Heart left ventricle (tissue), 16 donors: ENCODE data around the gene PRR29. TPM values are rescaled to one million over a fixed set of nuclear protein-coding genes. Genes with fewer than 3 reads are reported as not detected.

Source experiments
- ATAC-seq, 4 donors: fragments of 200-7000 bp; cut with Tn5 transposase; one replicate each; pipeline ENCODE4 v1.9.1; 2020 to 2022; ENCODE audit warnings: moderate library complexity in 4 of 4, mild to moderate bottlenecking in 3 of 4, moderate number of reproducible peaks in 1 of 4
- DNase-seq, 5 donors: peaks; one replicate each; pipeline ENCODE4 v3.0.0-alpha.2; 2020
- H3K27ac ChIP-seq, 12 donors: fragments of 200-600 bp; sonication (generic) in 4 of 12; one replicate each; pipeline versions ENCODE4 v1.5.0 to v1.8.0; 2016 to 2022; ENCODE audit warnings: mild to moderate bottlenecking in 2 of 12
- H3K27me3 ChIP-seq, 9 donors: fragments of 200-600 bp; sonication (generic) in 2 of 9; one replicate each; pipeline versions ENCODE4 v1.5.1 to v1.8.0; 2016 to 2022; ENCODE audit warnings: mild to moderate bottlenecking in 3 of 9
- H3K36me3 ChIP-seq, 9 donors: fragments of 200-600 bp; sonication (generic) in 2 of 9; one replicate each; pipeline versions ENCODE4 v1.5.0 to v1.8.0; 2018 to 2022; ENCODE audit warnings: mild to moderate bottlenecking in 2 of 9
- H3K4me1 ChIP-seq, 12 donors: fragments of 200-600 bp; sonication (generic) in 4 of 12; one replicate each; pipeline versions ENCODE4 v1.5.0 to v1.8.0; 2016 to 2022; ENCODE audit warnings: mild to moderate bottlenecking in 3 of 12
- H3K4me3 ChIP-seq, 12 donors: fragments of 200-600 bp; sonication (generic) in 4 of 12; one replicate each; pipeline versions ENCODE4 v1.5.0 to v1.8.0; 2017 to 2022; ENCODE audit warnings: mild to moderate bottlenecking in 9 of 12, moderate library complexity in 4 of 12
- H3K9me3 ChIP-seq, 12 donors: fragments of 200-600 bp; sonication (generic) in 4 of 12; one replicate each; pipeline versions ENCODE4 v1.5.0 to v1.8.0; 2016 to 2022; ENCODE audit warnings: mild to moderate bottlenecking in 1 of 12
- POLR2A ChIP-seq, 2 donors: fragments of 450-650 bp; IDR thresholded peaks; one replicate each; pipeline ENCODE4 v1.6.1; 2017; ENCODE audit warnings: antibody characterized with exemption in 2 of 2, mild to moderate bottlenecking in 2 of 2, moderate library complexity in 2 of 2
- WGBS, 4 donors: extraction: QIAGEN DNeasy Blood & Tissue Kit in 2 of 4; methylation state at CpG; one replicate each; pipeline versions ENCODE4 v1.1.5 to v1.1.7; 2013 to 2018; 5-methylcytosine and 5-hydroxymethylcytosine counted together
- intact Hi-C, 10 donors: fragments of 100-400 bp; cut with DNase I; formaldehyde crosslinking; loops; one replicate each; pipeline versions ENCODE4 v1.11.1 to v1.14.2; 2022
- polyA plus RNA-seq, 2 donors: library from polyadenylated mRNA; stranded (reverse); fragments of 200-250 nt; gene quantifications; one replicate each; pipeline ENCODE4 v1.2.3, GENCODE V29; 2013
- total RNA-seq, 9 donors: library from RNA; depleted of rRNA in 2 of 9; stranded (reverse); fragments of >200 nt in 2 of 9; fragmentation: NEBNext Ultra II Directional in 3 of 9; extraction: Animal tissue kit (Norgen Biotek cat#: 25700) in 3 of 9; gene quantifications; one replicate each; pipeline versions ENCODE4 v1.1.0 to v1.2.4, GENCODE V29; 2016 to 2023
- TF ChIP-seq, protein P1 (sequence below), 12 donors: fragments of 200-600 bp; sonication (generic) in 4 of 12; IDR thresholded peaks; one replicate each; pipeline versions ENCODE4 v1.5.0 to v1.8.0; 2018 to 2022; ENCODE audit warnings: antibody characterized with exemption in 12 of 12, mild to moderate bottlenecking in 5 of 12
- donor health status: ischemic (EF 13 %, LVEDD 7.1; RV severe dilation, severe dysfunction).
- donor health status: healthy with polysubstance abuse.
- donor health status: DM: no; HTN: yes; CAD: no.
- donor health status: DM: no; HTN: no; CAD: no.
- donor health status: ischemic (EF 25% LVEDD 6.9; RV normal size, moderate dysfunction).
- donor health status: ischemic (EF 25% LVEDD 5.7; RV mildly dilated, moderate dysfunction).
- donor health status: healthy.
- donor health status: DM: yes; HTN: yes; CAD: no.
- donor health status: ischemic (EF 35%, LVEDD 5.7; RV mildly dilated, moderate dysfunction).
- donor health status: nonischemic (EF 11% LVEDD 7.7; RV severe dilation, severe dysfunction).
- donor health status: DM: yes; HTN: yes; CAD: no.
- donor health status: PGD.
- donor health status: ischemic (EF 29% LVEDD 5.4; RV normal size, mild dysfunction).
- donor health status: nonischemic (EF 23%, LVEDD 6.1; RV moderate dilation, normal function).

The PRR29 gene
- total and polyA plus RNA-seq, 11 donors: 0.15 to 1.8 (median 0.26) TPM; not detected in 3

DNA sequence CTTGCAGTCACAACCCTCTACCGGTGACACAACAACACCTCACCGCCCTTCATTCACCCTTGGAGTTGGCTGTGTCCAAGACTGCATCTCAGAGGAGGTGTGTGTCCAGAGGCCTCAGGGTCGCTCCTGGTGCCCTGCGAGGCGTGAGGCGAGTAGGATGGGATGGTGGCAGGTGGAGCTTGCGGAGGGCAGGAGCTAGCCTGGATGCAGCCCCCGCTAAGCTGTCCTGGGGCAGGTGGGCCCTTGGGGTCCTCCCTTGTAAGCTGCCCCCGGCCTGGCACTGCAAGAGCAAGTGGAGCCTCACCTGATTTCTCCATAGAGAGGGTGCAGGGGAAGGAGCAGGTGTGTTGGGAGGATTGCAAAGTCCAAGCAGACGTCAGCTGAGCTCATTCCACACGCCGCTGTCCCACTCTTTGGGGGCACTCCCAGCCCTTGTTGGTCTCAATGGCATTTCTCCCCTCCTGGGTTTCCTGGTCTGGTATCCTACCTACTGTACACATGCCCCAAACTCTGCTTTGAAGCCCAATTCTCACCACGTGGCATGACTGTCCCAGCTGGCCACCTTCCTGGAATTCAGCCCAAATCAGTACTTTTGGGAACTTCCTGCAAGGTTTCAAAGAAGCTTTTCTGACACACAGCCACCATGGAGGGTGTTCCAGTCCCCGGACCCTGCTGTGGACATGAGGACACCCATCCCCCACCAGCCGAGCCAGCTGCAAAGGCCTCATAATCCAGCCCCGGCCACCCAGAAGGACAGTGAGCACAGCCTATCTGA lies 40.4 kb downstream of the PRR29 start:
- ATAC-seq: peak in 1 of 4 donors; percentile 18
- Histone ChIP-seq H3K9me3 (no peaks in the 10 kb centered on the region), H3K27ac (no peak overlapping the region), H3K27me3 (no peaks in the 10 kb centered on the region), H3K4me3 (no peak overlapping the region), H3K4me1 (no peaks in the 10 kb centered on the region), H3K36me3 (peaks cover 0 to 53% (median 7%) of the 10 kb centered on the region in 9 donors)
- no peak for TF ChIP-seq POLR2A (IDR thresholded peaks at IDR 0.05)
- TF ChIP-seq, protein P1, sequence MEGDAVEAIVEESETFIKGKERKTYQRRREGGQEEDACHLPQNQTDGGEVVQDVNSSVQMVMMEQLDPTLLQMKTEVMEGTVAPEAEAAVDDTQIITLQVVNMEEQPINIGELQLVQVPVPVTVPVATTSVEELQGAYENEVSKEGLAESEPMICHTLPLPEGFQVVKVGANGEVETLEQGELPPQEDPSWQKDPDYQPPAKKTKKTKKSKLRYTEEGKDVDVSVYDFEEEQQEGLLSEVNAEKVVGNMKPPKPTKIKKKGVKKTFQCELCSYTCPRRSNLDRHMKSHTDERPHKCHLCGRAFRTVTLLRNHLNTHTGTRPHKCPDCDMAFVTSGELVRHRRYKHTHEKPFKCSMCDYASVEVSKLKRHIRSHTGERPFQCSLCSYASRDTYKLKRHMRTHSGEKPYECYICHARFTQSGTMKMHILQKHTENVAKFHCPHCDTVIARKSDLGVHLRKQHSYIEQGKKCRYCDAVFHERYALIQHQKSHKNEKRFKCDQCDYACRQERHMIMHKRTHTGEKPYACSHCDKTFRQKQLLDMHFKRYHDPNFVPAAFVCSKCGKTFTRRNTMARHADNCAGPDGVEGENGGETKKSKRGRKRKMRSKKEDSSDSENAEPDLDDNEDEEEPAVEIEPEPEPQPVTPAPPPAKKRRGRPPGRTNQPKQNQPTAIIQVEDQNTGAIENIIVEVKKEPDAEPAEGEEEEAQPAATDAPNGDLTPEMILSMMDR (IDR thresholded peaks at IDR 0.05): no peak
- intact Hi-C loops: loop anchor here in 3 of 10 donors (5.0 to 10.0 kb wide), 3 partner anchors 74 to 246 kb away; no protein-coding TSS in a partner anchor
- no peak for DNase-seq
- 89% methylated on average over 15 to 16 of the region's 16 CpGs for WGBS, 4 donors

DNA sequence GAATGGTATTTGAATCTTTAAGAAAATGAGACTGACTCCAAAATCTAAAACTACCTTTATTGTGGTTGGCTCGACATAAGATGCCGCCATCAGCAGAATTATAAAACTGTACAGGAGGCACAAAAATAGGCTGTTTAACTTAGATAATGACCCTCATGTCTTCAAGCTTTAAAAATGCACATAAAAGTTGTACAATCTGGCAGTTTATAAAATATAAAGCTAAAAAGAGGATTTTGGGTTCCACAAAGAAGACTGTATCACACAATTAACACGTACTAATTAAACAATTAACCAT lies 40.9 kb downstream of the PRR29 start:
- Histone ChIP-seq H3K36me3 (peaks cover 0 to 58% (median 13%) of the 10 kb centered on the region in 9 donors), H3K9me3 (no peaks in the 10 kb centered on the region), H3K4me1 (no peaks in the 10 kb centered on the region), H3K27me3 (no peaks in the 10 kb centered on the region), H3K4me3 (no peak overlapping the region), H3K27ac (no peak overlapping the region)
- no peak for TF ChIP-seq POLR2A (IDR thresholded peaks at IDR 0.05)
- ATAC-seq (no peak), DNase-seq (no peak)
- WGBS, 4 donors: 95 to 98% (median 96%) methylated on average over 3 of the region's 3 CpGs
- intact Hi-C loops: loop anchor here in 3 of 10 donors (5.0 to 10.0 kb wide), 3 partner anchors 73 to 246 kb away; no protein-coding TSS in a partner anchor

DNA sequence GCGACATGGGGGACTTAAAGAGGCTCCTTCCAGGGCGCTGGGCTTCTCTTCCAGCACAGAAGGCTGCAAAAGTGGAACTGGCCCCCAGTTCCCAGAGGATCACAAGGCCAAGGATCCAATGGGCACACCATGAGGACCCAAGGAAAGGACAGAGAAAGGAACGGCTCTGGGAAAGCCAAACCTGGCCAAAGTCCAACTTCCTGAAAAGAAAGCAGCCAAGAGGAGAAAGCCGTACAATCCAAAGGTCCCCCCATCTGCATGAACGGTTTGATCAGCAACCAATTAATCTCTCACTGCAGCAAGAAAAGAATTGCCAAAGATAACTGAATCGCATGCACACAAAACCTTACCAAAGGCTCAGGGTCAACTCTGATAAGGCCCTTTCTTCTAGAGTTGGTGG lies 42.1 kb downstream of the PRR29 start:
- Histone ChIP-seq H3K9me3 (no peaks in the 10 kb centered on the region), H3K4me3 (no peak overlapping the region), H3K36me3 (peaks cover 0 to 70% (median 24%) of the 10 kb centered on the region in 9 donors), H3K27me3 (no peaks in the 10 kb centered on the region), H3K4me1 (no peaks in the 10 kb centered on the region), H3K27ac (no peak overlapping the region)
- WGBS, 4 donors: 71 to 82% (median 74%) methylated on average over 6 of the region's 6 CpGs
- intact Hi-C loops: loop anchor here in 1 of 10 donors (5.0 kb wide), 1 partner anchor 82 kb away; no protein-coding TSS in a partner anchor
- ATAC-seq: no peak
- TF ChIP-seq POLR2A (IDR thresholded peaks at IDR 0.05): no peak
- TF ChIP-seq, protein P1 (IDR thresholded peaks at IDR 0.05): no peak
- no peak for DNase-seq

DNA sequence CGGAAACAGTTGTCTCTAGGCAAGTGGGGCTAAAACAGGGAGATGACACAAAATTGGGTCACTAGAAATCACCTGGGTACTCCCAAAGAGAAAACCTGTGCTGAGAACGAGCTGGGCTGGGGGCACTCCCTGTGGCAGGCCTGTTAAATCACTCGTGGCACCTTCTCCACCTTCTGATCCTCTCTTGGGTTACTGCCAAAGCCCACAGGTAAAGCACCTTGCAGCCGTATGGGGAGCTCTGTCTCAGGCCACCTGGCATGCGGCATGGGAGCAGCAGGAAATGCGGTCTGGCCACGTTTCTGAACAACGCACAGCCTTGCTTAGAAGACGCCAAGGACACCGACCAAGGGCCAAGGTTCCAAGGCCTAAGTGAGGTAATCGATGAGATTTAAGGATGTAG lies 43.8 kb downstream of the PRR29 start:
- peaks cover 0 to 87% (median 41%) of the 10 kb centered on the region in 9 donors for H3K36me3 ChIP-seq
- H3K4me3 ChIP-seq: no peak overlapping the region
- intact Hi-C loops: loop anchor here in 1 of 10 donors (5.0 kb wide), 1 partner anchor 80 kb away; no protein-coding TSS in a partner anchor
- DNase-seq: no peak
- WGBS, 4 donors: 73 to 78% (median 75%) methylated on average over 11 of the region's 11 CpGs
- H3K9me3 ChIP-seq: no peaks in the 10 kb centered on the region
- no peak for ATAC-seq
- no peak overlapping the region for H3K27ac ChIP-seq
- H3K4me1 ChIP-seq: no peaks in the 10 kb centered on the region
- no peaks in the 10 kb centered on the region for H3K27me3 ChIP-seq
- no peak for TF ChIP-seq POLR2A (IDR thresholded peaks at IDR 0.05)
- TF ChIP-seq, protein P1 (IDR thresholded peaks at IDR 0.05): no peak
